Measurements from ENCODE around the gene MRPL52.

DNA sequence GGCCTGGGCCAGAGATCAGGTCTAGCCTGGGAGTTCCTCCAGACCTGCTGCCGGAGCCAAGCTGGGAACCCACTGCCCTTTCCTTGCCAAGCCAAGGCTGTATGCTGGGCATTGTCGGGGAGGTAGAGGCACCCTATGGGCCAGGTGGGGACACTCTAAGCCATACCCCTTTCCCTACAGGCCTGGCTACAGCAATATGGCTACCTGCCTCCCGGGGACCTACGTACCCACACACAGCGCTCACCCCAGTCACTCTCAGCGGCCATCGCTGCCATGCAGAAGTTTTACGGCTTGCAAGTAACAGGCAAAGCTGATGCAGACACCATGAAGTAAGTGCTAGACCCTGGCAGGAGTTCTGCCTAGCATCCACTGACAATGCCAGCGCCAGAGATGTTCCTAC is 11.6 kb downstream of the MRPL52 start:
- TF ChIP-seq POLR2A (IDR thresholded peaks at IDR 0.05; ENCODE audit: low read length), result no peak
- TF ChIP-seq, protein P1, sequence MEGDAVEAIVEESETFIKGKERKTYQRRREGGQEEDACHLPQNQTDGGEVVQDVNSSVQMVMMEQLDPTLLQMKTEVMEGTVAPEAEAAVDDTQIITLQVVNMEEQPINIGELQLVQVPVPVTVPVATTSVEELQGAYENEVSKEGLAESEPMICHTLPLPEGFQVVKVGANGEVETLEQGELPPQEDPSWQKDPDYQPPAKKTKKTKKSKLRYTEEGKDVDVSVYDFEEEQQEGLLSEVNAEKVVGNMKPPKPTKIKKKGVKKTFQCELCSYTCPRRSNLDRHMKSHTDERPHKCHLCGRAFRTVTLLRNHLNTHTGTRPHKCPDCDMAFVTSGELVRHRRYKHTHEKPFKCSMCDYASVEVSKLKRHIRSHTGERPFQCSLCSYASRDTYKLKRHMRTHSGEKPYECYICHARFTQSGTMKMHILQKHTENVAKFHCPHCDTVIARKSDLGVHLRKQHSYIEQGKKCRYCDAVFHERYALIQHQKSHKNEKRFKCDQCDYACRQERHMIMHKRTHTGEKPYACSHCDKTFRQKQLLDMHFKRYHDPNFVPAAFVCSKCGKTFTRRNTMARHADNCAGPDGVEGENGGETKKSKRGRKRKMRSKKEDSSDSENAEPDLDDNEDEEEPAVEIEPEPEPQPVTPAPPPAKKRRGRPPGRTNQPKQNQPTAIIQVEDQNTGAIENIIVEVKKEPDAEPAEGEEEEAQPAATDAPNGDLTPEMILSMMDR (IDR thresholded peaks at IDR 0.05), result no peak
- TF ChIP-seq, protein P2, sequence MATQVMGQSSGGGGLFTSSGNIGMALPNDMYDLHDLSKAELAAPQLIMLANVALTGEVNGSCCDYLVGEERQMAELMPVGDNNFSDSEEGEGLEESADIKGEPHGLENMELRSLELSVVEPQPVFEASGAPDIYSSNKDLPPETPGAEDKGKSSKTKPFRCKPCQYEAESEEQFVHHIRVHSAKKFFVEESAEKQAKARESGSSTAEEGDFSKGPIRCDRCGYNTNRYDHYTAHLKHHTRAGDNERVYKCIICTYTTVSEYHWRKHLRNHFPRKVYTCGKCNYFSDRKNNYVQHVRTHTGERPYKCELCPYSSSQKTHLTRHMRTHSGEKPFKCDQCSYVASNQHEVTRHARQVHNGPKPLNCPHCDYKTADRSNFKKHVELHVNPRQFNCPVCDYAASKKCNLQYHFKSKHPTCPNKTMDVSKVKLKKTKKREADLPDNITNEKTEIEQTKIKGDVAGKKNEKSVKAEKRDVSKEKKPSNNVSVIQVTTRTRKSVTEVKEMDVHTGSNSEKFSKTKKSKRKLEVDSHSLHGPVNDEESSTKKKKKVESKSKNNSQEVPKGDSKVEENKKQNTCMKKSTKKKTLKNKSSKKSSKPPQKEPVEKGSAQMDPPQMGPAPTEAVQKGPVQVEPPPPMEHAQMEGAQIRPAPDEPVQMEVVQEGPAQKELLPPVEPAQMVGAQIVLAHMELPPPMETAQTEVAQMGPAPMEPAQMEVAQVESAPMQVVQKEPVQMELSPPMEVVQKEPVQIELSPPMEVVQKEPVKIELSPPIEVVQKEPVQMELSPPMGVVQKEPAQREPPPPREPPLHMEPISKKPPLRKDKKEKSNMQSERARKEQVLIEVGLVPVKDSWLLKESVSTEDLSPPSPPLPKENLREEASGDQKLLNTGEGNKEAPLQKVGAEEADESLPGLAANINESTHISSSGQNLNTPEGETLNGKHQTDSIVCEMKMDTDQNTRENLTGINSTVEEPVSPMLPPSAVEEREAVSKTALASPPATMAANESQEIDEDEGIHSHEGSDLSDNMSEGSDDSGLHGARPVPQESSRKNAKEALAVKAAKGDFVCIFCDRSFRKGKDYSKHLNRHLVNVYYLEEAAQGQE (IDR thresholded peaks at IDR 0.05), result no peak
- no peak for TF ChIP-seq JUN (IDR thresholded peaks at IDR 0.05)
- TF ChIP-seq, protein P3, sequence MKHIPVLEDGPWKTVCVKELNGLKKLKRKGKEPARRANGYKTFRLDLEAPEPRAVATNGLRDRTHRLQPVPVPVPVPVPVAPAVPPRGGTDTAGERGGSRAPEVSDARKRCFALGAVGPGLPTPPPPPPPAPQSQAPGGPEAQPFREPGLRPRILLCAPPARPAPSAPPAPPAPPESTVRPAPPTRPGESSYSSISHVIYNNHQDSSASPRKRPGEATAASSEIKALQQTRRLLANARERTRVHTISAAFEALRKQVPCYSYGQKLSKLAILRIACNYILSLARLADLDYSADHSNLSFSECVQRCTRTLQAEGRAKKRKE (CRISPR knock-in tag; IDR thresholded peaks at IDR 0.05; ENCODE audit: low read depth), result no peak
- no peak for TF ChIP-seq RNF2 (IDR thresholded peaks at IDR 0.05; ENCODE audit: borderline replicate concordance, low read depth)
- TF ChIP-seq PHF8 (IDR thresholded peaks at IDR 0.05; ENCODE audit: borderline replicate concordance, low read depth), result no peak

Data from A549 (cell line).